Osteoblast (primary cell): ENCODE results near the gene CAMTA1. TPM values are rescaled to one million over a fixed set of nuclear protein-coding genes. Genes with fewer than 3 reads are reported as not detected.

Experiments used
- DNase-seq: peaks from one replicate; pipeline ENCODE4 v3.0.0; 2011; ENCODE audit warnings: low spot score, mixed read lengths; ENCODE audit not compliant: insufficient read length; ENCODE audit errors: missing footprints
- H2AFZ ChIP-seq: 2 replicates; pipeline ENCODE4 v1.6.0; 2011; ENCODE audit warnings: mild to moderate bottlenecking, low read length
- H3K27ac ChIP-seq: 2 replicates; pipeline ENCODE4 v1.5.1; 2011; ENCODE audit warnings: mild to moderate bottlenecking, low read depth, low read length, moderate library complexity
- H3K27me3 ChIP-seq: 2 replicates; pipeline ENCODE4 v1.6.0; 2012; ENCODE audit warnings: mild to moderate bottlenecking, control low read depth, inconsistent platforms, low read length, moderate library complexity; ENCODE audit not compliant: insufficient read depth
- H3K36me3 ChIP-seq: 2 replicates; pipeline ENCODE4 v1.5.1; 2011; ENCODE audit warnings: mild to moderate bottlenecking, low read length, control low read depth, moderate library complexity; ENCODE audit not compliant: insufficient read depth
- H3K4me1 ChIP-seq: 2 replicates; pipeline ENCODE4 v1.5.1; 2011; ENCODE audit warnings: mild to moderate bottlenecking, low read length, control low read depth, moderate library complexity; ENCODE audit not compliant: insufficient read depth
- H3K4me2 ChIP-seq: 2 replicates; pipeline ENCODE4 v1.6.0; 2011; ENCODE audit warnings: mild to moderate bottlenecking, low read length; ENCODE audit not compliant: insufficient read depth
- H3K4me3 ChIP-seq: fragments of 200-600 bp; sonication (generic); 3 replicates; pipeline ENCODE4 v1.5.1; 2012; ENCODE audit warnings: mild to moderate bottlenecking, low read length, inconsistent platforms; ENCODE audit not compliant: insufficient read depth
- H3K79me2 ChIP-seq: 2 replicates; pipeline ENCODE4 v1.6.0; 2012; ENCODE audit warnings: mild to moderate bottlenecking, low read length, control low read depth, inconsistent platforms; ENCODE audit not compliant: insufficient read depth
- H3K9me3 ChIP-seq: 2 replicates; pipeline ENCODE4 v1.5.1; 2011; ENCODE audit warnings: low read depth, low read length, control low read depth
- H4K20me1 ChIP-seq: 2 replicates; pipeline ENCODE4 v1.6.0; 2012; ENCODE audit warnings: mild to moderate bottlenecking, low read length, control low read depth; ENCODE audit not compliant: insufficient read depth
- CTCF ChIP-seq: IDR thresholded peaks from 2 replicates; pipeline ENCODE4 v1.5.1; 2011; ENCODE audit warnings: mild to moderate bottlenecking, low read depth, low read length, moderate library complexity; ENCODE audit errors: extremely low read depth
- total RNA-seq: library from RNA; depleted of rRNA; stranded (reverse); fragments of >200 nt; gene quantifications from 2 replicates; pipeline ENCODE4 v1.2.3, GENCODE V29; 2012

CAMTA1 gene
- total RNA-seq, 1 donor = 47.4 TPM

DNA sequence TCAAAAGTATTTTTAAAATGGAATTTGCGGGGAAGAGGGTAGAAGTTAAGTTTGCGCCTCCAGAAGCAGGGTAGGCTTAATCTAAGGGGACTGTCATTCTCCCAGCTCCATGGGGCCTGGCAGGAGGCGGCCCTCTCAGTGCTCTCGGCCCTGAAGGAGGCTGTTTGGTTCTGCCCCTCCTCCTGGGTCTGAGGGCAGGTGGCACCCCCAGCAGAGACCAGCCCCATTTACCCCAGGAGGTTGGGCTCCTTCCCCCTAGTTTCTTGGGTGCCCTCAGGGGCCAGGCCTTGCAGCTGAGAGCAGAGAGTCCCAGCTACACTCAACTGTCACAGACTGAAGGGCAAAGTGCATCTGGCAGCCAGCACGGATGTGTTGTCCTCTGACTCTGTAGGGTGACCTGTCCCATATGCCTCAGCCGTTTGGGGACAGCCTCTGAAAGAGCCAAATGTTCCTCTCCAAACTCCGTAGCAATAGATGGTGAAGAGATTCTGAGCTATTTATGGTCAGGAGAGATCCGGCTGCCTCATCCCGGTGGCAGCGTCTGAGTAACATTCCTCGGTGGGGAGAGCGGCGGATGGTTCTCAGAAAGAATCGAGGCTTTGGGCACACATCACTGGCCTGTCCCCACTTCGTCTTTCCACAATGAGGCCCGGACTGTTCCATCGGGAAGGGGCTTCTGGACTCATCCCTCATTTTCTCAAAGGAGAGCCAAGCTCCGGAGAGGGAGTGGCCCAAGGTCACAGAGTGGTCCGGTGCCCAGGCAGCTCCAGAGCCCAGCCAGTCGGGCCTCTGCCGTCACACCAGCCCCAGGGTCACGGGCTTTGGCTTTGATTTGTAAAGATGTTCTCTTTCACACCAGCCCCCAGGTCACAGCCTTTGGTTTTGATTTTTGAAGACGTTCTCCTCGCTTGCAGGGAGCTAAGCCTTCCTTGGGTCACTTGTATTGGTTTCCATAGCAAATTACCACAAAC lies 561.6 kb downstream of the CAMTA1 start:
- peaks cover 5% of the 10 kb centered on the region for H3K4me1 ChIP-seq
- H3K27ac ChIP-seq = no peak overlapping the region
- no peak overlapping the region for H3K4me3 ChIP-seq
- no peaks in the 10 kb centered on the region for H3K27me3 ChIP-seq
- no peak overlapping the region for H2AFZ ChIP-seq
- H3K79me2 ChIP-seq = no peaks in the 10 kb centered on the region
- H4K20me1 ChIP-seq = no peaks in the 10 kb centered on the region
- TF ChIP-seq CTCF = no peak
- no peak overlapping the region for H3K4me2 ChIP-seq
- no peak for DNase-seq
- H3K9me3 ChIP-seq = no peaks in the 10 kb centered on the region
- H3K36me3 ChIP-seq = no peaks in the 10 kb centered on the region

DNA sequence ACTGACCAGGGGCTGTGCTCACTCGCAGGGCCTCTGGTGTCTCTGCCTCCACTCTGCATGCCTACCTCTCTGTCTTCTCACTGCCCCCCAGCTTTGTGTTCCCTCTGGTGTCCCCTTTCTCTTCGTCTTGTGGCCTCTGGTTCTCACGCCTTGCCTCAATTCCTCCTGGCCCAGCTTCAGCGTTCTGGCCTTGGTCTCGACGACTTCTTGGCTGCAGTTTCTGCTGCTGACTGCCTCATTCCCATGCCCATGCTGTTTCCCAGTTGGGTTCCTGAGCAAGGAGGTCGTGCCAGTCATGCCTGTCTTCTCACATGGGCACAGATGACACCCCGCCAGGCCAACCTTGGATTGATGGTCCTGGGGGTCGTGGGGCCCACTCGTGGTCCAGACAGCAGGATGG lies 562.8 kb downstream of the CAMTA1 start:
- no peak overlapping the region for H3K27ac ChIP-seq

DNA sequence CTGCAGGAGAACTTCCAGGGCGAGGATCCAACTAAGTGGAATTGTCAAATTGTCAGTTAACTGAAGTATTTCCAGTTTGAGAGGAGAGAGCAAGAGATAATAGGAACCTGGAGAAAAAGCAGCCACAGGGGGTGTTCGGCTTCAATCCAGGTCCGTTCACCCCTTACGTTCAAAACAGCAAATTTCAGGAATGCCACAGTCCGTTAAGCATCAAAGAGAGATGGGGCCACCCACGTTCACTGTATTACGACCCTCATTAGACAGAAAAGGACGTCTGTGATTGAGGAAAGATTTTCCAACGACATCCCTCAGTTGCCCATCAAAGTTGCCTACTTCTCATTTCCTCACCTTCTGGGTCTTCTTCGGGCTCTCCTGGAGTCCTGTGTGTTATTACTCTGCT lies 563.3 kb downstream of the CAMTA1 start:
- no peaks in the 10 kb centered on the region for H3K79me2 ChIP-seq
- no peaks in the 10 kb centered on the region for H3K36me3 ChIP-seq
- no peak for TF ChIP-seq CTCF
- no peaks in the 10 kb centered on the region for H3K27me3 ChIP-seq
- no peak overlapping the region for H3K4me2 ChIP-seq
- peaks cover 5% of the 10 kb centered on the region for H3K4me1 ChIP-seq
- no peaks in the 10 kb centered on the region for H4K20me1 ChIP-seq
- no peaks in the 10 kb centered on the region for H3K9me3 ChIP-seq
- H2AFZ ChIP-seq = no peak overlapping the region
- no peak overlapping the region for H3K27ac ChIP-seq
- no peak overlapping the region for H3K4me3 ChIP-seq
- no peak for DNase-seq

More for the DNA sequence above, 562.8 kb downstream of the CAMTA1 start:
- Histone ChIP-seq H3K4me2 (no peak overlapping the region), H3K79me2 (no peaks in the 10 kb centered on the region), H3K4me1 (peaks cover 5% of the 10 kb centered on the region), H3K27me3 (no peaks in the 10 kb centered on the region), H2AFZ (no peak overlapping the region), H3K36me3 (no peaks in the 10 kb centered on the region), H4K20me1 (no peaks in the 10 kb centered on the region), H3K9me3 (no peaks in the 10 kb centered on the region), H3K4me3 (no peak overlapping the region)
- no peak for DNase-seq
- no peak for TF ChIP-seq CTCF

- no peak overlapping the region for H2AFZ ChIP-seq
- no peak overlapping the region for H3K4me3 ChIP-seq
- H3K27ac ChIP-seq = no peak overlapping the region
- DNase-seq = no peak
- H3K9me3 ChIP-seq = no peaks in the 10 kb centered on the region
- no peaks in the 10 kb centered on the region for H4K20me1 ChIP-seq
- H3K27me3 ChIP-seq = no peaks in the 10 kb centered on the region
- no peaks in the 10 kb centered on the region for H3K4me1 ChIP-seq
- TF ChIP-seq CTCF = no peak
- no peaks in the 10 kb centered on the region for H3K36me3 ChIP-seq
- no peaks in the 10 kb centered on the region for H3K79me2 ChIP-seq
- H3K4me2 ChIP-seq = no peak overlapping the region
These were observed 565.5 kb downstream of the CAMTA1 start for GRCh38 chr1:7350804-7351203.
